HG02763 (cell line): Measurements from ENCODE around the gene SLC25A38.

ENCODE experiments used
- ATAC-seq: cut with Tn5 transposase; IDR thresholded peaks from one replicate; pipeline ENCODE4 v1.9.1; 2021; ENCODE audit warnings: mild to moderate bottlenecking, moderate library complexity; ENCODE audit not compliant: unreplicated experiment

Gene SLC25A38

GRCh38 chr3:39428745-39429201 is 45.6 kb downstream of the SLC25A38 start:
- no peak for ATAC-seq

- no peak for ATAC-seq
Measured at GRCh38 chr3:39429466-39429865, 46.3 kb downstream of the SLC25A38 start.

- no peak for ATAC-seq
Measured at GRCh38 chr3:39432342-39432741, 49.2 kb downstream of the SLC25A38 start.

- no peak for ATAC-seq
Measured at GRCh38 chr3:39433642-39434041, 50.5 kb downstream of the SLC25A38 start.

GRCh38 chr3:39434574-39434973 is 51.4 kb downstream of the SLC25A38 start:
- no peak for ATAC-seq

- ATAC-seq, result no peak
Measured at GRCh38 chr3:39435006-39435748, 52.0 kb downstream of the SLC25A38 start.

- no peak for ATAC-seq
Measured at GRCh38 chr3:39438880-39439279, 55.7 kb downstream of the SLC25A38 start.

GRCh38 chr3:39440316-39440715 is 57.1 kb downstream of the SLC25A38 start:
- ATAC-seq, result no peak

GRCh38 chr3:39443530-39443929 is 60.4 kb downstream of the SLC25A38 start:
- no peak for ATAC-seq

- no peak for ATAC-seq
Measured at GRCh38 chr3:39445927-39446326, 62.8 kb downstream of the SLC25A38 start.

- no peak for ATAC-seq
Measured at GRCh38 chr3:39446444-39446843, 63.3 kb downstream of the SLC25A38 start.
